GM19023 (cell line): ENCODE data around the gene PXDC1.

Experiments
- ATAC-seq: cut with Tn5 transposase; IDR thresholded peaks from one replicate; pipeline ENCODE4 v1.9.1; 2021; ENCODE audit warnings: mild to moderate bottlenecking, moderate library complexity; ENCODE audit not compliant: unreplicated experiment

The PXDC1 gene

GRCh38 chr6:3751077-3751729 lies at the start of gene PXDC1:
TSS of gene PXDC1 (minus strand) at chr6:3751713. CDS start at chr6:3751531, 182 bp downstream.
- peak; percentile 14 for ATAC-seq

GRCh38 chr6:3800850-3801591 lies 49.5 kb upstream of the PXDC1 start:
- ATAC-seq: no peak

GRCh38 chr6:3799719-3800118 lies 48.2 kb upstream of the PXDC1 start:
- no peak for ATAC-seq

GRCh38 chr6:3798055-3798919 lies 46.8 kb upstream of the PXDC1 start:
- no peak for ATAC-seq

- no peak for ATAC-seq
Observed at GRCh38 chr6:3797231-3798054, 45.9 kb upstream of the PXDC1 start.

GRCh38 chr6:3796719-3797041 lies 45.2 kb upstream of the PXDC1 start:
- ATAC-seq: no peak

DNA sequence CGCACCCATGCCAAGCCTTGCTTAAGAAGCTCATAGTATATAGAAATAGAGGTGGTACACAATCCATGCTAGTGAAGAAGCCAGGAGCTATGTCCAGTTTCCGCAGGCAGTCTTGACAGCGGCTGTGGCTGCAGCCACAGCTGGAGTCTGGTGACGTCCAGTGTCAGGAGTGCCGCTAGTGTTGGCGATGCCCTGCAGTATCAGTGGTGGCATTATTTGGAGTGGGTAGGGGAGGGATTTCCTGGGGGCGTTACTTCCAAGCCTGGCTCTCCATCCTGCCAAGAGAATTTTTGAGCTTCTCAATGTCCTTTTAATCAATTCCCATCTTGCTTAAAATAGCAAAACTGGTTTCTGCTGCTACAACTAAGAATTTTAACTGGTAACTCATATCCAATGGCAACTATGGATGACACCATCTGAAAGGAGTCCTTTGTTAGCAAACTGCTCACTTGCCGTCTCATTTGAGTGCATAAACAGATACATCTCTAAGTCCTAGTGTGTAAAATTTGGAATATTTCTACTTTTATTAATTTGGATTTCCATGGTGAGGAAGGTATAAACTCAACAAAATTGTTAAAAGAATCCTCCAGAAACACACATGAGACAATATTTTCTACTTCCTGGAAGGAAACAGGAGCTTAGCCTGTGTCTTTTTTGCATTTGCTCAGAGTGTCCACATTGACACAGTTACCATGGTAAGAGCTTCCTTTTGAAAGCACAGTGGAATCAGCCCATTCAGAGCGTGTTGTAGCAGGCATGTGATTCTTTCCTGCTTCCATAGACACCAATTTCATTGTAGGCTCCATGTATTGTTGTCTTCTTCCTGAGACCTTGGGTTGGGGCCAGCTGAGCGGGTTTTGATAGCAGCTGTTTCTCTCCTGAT lies 44.6 kb upstream of the PXDC1 start:
- ATAC-seq: no peak

- ATAC-seq: peak; percentile 70
Observed at GRCh38 chr6:3794092-3794491, 42.6 kb upstream of the PXDC1 start.

DNA sequence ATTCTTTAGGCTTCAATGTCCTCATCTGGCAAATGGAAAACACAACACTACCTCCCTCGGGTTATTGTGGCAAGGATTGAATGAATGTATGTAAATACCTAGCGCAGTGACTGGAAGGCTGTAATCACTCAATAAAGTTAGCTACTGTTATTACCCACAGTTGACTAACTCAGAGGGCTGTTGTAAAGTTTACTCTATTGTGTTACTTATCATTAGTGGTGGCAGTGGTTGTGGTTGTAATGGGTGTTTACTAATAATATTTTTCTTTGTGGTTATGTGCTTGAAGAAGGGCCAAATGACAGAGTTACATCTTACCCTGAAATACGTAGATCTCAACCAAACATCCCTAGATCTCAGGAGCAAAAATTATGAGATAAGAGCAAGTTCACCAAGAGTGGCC lies 42.0 kb upstream of the PXDC1 start:
- no peak for ATAC-seq

GRCh38 chr6:3791526-3792203 lies 40.2 kb upstream of the PXDC1 start:
- no peak for ATAC-seq

DNA sequence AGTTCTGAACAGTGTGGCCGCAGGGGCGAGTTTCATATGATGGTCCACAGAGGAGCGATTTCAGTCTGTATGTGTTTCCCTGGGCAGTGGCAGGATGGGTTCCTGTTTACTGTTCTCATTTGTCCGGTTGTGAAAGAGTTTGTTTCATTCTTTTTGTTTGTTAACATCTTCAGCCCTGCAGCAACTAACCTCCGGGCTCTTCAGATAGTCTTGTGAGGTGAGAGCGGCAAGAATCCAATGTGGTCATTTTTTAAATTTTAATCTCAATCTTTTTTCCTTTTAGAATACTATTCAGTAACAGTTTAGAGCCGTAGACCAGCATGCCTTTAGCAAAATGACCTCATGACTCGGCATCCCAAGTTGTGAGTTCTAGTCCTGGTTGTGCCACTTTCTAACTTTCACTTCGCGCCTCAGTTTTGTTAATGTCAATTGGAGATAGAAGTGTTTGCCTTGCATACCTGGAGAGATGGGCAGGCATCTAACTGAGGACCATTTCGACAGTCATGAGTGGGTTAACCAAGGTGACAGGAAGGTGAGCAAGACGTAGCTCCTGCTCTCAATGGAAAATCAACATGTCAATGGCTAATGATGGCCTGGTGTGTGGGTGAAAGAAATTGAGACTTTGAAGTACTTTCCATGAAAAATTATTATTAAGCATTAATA lies 38.5 kb upstream of the PXDC1 start:
- ATAC-seq: no peak

DNA sequence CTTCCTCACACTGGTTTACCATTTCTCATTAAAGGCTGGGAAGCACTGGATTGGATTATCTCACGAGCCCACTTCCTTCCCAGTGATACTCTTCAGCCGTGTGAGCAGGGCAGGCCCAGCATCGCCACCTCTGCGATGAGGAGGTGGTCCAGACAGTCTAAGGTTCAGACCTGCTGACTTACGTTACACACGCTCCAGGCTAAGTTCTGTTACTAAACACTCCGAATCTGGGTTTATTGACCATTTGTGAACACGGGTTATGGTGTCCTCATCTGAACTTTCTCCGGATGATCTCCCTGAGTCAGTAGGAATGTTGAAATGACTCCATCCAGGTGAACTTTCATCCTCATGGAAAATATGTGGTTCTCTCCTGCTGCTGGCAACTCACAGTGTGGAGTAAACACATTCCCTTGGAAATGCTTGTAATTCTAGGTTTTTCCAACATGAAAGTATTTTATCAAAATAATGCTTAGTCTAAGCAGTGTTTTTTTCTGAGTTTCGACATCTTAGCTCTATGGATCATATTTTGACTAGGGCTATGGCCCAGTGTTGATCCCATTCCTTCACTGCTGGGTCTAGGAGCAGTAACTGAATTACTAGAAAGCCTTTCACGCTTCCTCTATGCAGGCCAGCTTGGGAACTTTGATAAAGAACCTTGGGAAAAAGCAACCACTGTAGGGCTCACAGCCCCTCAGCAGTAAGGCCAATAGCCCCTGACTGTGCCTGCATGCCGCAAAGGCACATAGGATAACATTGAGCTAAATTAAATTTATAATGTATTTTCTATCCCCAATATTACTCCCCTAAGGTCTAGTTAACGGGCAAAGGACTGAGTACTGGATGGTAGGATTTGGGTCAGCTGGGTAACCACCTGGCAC lies 37.7 kb upstream of the PXDC1 start:
- ATAC-seq: no peak

DNA sequence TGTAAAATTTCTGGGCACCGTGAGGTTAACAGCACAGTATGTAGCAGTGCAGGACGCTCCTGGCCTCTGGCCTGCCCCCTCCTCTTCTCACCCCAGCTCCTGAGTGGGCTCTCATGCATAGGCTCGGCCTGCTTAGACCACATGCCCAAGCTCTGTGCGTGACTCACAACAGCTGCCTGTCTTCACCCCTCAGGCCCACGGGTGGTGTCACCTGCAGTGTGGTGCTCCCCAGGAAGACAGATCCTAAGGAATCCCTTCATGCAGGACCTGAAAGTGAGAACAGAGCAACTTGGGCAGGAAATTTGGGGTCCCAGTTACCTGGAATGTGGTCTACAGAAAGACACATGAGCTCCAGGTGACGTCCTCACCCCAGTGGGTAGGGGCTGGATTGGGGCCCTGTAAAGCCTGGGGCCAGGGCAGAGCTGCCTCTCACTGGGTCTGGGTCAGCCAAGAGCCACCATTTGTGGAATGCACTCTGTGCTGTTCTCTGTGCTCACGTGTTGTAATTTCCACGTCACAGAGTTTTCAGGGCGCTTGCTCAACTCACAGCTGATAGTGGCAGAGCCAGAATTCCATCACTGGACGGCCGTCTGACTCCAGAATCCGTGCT lies 37.0 kb upstream of the PXDC1 start:
- no peak for ATAC-seq

- ATAC-seq: no peak
Observed at GRCh38 chr6:3786141-3786540, 34.6 kb upstream of the PXDC1 start.

GRCh38 chr6:3785745-3786098 lies 34.2 kb upstream of the PXDC1 start:
- no peak for ATAC-seq

GRCh38 chr6:3784885-3785744 lies 33.6 kb upstream of the PXDC1 start:
- no peak for ATAC-seq

DNA sequence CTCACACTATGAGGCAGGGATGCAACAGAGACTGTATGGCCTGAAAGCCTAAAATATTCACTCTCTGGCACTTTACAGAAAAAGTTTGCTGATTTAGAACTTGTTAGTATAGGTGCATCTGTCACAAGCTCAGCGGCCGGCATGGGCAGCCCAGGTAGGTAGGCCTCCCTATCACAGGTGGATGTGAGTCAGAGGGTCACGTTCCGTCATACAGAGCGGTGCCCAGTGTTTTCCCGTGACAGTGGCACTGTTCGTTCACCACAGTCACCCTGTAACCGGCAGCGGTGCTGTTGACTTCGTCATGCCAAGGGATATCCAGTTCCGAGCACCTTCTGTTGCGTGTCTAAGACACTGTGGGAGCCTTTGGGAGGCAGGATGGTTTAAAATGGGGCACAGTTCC lies 32.9 kb upstream of the PXDC1 start:
- no peak for ATAC-seq
